Measurements from ENCODE around the gene ZNF625. TPM values are rescaled to one million over a fixed set of nuclear protein-coding genes. Genes with fewer than 3 reads are reported as not detected.

ZNF625 gene
- 26.7 TPM for total RNA-seq (ENCODE audit: unreplicated experiment)
- long read RNA-seq, partial matches to known transcripts, result 0 of 2 reads
- long read RNA-seq, other reads (novel, unspliced or antisense), result 2 of 2 reads

- H3K27me3 Mint-ChIP-seq (ENCODE audit: unreplicated experiment), result peaks cover 12% of the 10 kb centered on the region
- TF ChIP-seq CTCF (IDR thresholded peaks at IDR 0.05; ENCODE audit: unreplicated experiment), result no peak
- H3K36me3 Mint-ChIP-seq (ENCODE audit: low read depth, unreplicated experiment), result peaks cover 10% of the 10 kb centered on the region
- H3K4me1 Mint-ChIP-seq (ENCODE audit: unreplicated experiment), result peaks cover 16% of the 10 kb centered on the region
- no peaks in the 10 kb centered on the region for H3K9me3 Mint-ChIP-seq (ENCODE audit: unreplicated experiment)
- DNase-seq (ENCODE audit: low spot score), result peak; percentile 86
- peak within 1 kb of the TSS; percentile 86 for H3K27ac Mint-ChIP-seq (ENCODE audit: unreplicated experiment)
- peak within 1 kb of the TSS; percentile 87 for H3K4me3 Mint-ChIP-seq (ENCODE audit: unreplicated experiment)
These were observed at the start of gene ZNF625 for GRCh38 chr19:12156223-12157058. Gene ZNF625, minus strand, starts transcription at chr19:12156734. Its CDS starts 176 bp downstream, at chr19:12156558.

- Mint-ChIP-seq H3K27ac (ENCODE audit: unreplicated experiment) (no peak overlapping the region), H3K27me3 (ENCODE audit: unreplicated experiment) (peaks cover 7% of the 10 kb centered on the region), H3K4me1 (ENCODE audit: unreplicated experiment) (no peaks in the 10 kb centered on the region), H3K36me3 (ENCODE audit: low read depth, unreplicated experiment) (peaks cover 68% of the 10 kb centered on the region), H3K9me3 (ENCODE audit: unreplicated experiment) (peaks cover 41% of the 10 kb centered on the region), H3K4me3 (ENCODE audit: unreplicated experiment) (no peak overlapping the region)
- TF ChIP-seq CTCF (IDR thresholded peaks at IDR 0.05; ENCODE audit: unreplicated experiment), result no peak
- DNase-seq (ENCODE audit: low spot score), result no peak
These were observed 48.8 kb upstream of the ZNF625 start for GRCh38 chr19:12205296-12205695.

- Mint-ChIP-seq H3K4me3 (ENCODE audit: unreplicated experiment) (peak overlapping the region; percentile 25), H3K4me1 (ENCODE audit: unreplicated experiment) (no peaks in the 10 kb centered on the region), H3K36me3 (ENCODE audit: low read depth, unreplicated experiment) (peaks cover 40% of the 10 kb centered on the region), H3K9me3 (ENCODE audit: unreplicated experiment) (peaks cover 32% of the 10 kb centered on the region), H3K27me3 (ENCODE audit: unreplicated experiment) (peaks cover 7% of the 10 kb centered on the region), H3K27ac (ENCODE audit: unreplicated experiment) (no peak overlapping the region)
- no peak for TF ChIP-seq CTCF (IDR thresholded peaks at IDR 0.05; ENCODE audit: unreplicated experiment)
- DNase-seq (ENCODE audit: low spot score), result no peak
These were observed 45.7 kb upstream of the ZNF625 start for GRCh38 chr19:12202250-12202649.

GRCh38 chr19:12199757-12200419 is 43.4 kb upstream of the ZNF625 start:
- no peak for TF ChIP-seq CTCF (IDR thresholded peaks at IDR 0.05; ENCODE audit: unreplicated experiment)
- Mint-ChIP-seq H3K36me3 (ENCODE audit: low read depth, unreplicated experiment) (peaks cover 44% of the 10 kb centered on the region), H3K4me1 (ENCODE audit: unreplicated experiment) (no peaks in the 10 kb centered on the region), H3K27me3 (ENCODE audit: unreplicated experiment) (peaks cover 10% of the 10 kb centered on the region), H3K4me3 (ENCODE audit: unreplicated experiment) (no peak overlapping the region), H3K9me3 (ENCODE audit: unreplicated experiment) (peaks cover 36% of the 10 kb centered on the region), H3K27ac (ENCODE audit: unreplicated experiment) (no peak overlapping the region)
- DNase-seq (ENCODE audit: low spot score), result no peak
